Ecto neural progenitor cell (in vitro differentiated cells): ENCODE measurements around the gene CALN1.

ENCODE experiments used
- DNase-seq: peaks from one replicate; pipeline ENCODE4 v3.0.0-alpha.2; 2018; ENCODE audit warnings: low spot score

Gene CALN1

GRCh38 chr7:71793251-71793650, 618.9 kb downstream of the CALN1 start:
- no peak for DNase-seq

- no peak for DNase-seq
Measured at GRCh38 chr7:71787513-71787912, 624.6 kb downstream of the CALN1 start.

DNA sequence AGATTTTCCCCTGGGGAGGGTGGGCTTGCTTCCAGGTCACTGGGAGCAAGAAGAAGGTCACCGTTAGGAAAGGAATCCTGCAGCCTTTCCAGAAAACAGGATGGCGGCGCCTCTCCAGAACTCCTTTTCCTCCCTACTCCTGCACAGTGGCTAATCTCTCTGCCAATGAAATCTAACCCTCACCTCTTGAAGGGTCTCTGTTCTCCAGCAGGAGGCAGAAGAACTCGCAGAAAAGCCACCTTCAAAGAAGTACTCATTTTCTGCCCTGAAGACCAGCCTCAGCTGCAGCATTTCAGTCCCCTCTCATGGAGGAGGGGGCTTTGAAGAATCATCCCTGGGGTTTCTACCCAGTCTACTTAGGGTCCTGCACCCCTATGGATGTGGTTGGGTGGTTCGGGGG, 626.9 kb downstream of the CALN1 start:
- peak; percentile 19 for DNase-seq

DNA sequence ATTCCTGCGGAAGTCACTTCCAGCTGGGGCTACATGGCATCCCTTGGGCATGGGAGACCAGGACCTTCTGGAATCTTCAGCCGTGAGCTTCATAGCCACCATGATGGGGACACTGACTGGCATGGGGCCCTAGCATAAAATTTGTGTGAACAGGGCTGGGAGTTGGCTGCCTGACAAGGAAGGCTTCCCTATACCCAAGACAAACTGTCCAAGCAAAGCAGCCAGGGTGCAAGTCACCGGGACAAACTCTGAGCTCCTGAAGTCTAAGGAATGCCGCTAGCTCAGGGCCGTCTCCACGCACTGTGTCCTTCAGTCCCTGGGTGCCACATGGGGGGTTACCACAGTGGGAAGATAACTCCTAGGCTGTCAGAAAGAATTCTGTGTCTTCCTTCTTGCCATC, 627.4 kb downstream of the CALN1 start:
- no peak for DNase-seq

DNA sequence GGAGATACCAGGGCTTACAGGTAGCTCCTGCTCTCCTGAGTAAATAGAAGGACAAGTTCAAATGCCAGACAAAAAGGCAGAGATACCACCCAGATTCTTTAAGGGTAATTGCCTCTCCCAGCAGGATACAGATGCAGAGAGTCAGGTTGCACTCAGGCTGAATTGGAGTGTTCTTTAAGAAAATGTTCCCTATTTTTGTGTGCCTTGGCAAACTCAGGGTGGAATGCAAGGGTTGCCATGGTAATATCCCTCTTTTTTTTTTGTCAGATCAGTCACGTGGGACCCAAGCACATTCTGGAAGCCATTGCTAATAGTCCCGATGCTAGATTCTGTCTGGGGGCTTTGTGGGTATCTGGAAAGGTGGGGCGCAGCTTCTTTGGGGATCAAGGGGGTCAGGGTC, 628.0 kb downstream of the CALN1 start:
- DNase-seq: peak; percentile 29

GRCh38 chr7:71783779-71784178, 628.4 kb downstream of the CALN1 start:
- DNase-seq: peak; percentile 15

DNA sequence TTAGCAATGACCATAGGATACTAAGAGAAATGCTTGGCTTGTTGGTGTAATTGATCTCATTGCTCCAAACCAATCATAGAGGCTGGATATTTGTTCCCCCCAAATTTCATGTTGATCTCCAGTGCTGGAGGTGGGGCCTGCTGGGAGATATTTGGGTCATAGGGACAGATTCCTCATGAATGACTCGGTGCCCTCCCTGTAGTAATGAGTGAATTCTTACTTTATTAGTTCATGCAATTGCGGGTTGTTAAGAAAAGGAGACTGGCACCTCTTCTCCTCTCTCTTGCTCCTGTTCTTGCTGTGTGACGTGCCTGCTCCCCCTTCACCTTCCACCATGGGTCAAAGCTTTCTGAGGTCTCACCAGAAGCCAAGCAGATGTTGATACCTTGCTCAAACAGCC, 630.1 kb downstream of the CALN1 start:
- DNase-seq: no peak

DNA sequence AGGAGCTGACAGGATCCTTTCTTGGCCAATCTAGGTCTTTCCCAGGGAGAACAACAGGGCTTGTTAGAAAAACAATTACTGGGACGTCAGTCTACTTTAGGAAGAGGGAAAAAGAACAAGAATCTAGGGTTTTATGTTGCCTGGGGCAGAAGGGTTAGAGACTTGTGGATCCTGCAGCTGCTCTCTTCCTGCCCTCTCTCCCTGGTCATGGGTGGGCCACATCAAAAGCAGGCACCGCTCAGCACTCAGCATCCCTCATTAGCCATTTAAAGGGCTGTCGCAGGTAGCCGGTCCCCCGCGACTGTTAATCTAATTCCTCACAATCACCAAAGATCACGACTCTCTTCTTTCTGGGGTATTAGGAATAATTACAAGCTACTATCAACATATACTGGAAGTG, 631.9 kb downstream of the CALN1 start:
- DNase-seq: no peak

DNA sequence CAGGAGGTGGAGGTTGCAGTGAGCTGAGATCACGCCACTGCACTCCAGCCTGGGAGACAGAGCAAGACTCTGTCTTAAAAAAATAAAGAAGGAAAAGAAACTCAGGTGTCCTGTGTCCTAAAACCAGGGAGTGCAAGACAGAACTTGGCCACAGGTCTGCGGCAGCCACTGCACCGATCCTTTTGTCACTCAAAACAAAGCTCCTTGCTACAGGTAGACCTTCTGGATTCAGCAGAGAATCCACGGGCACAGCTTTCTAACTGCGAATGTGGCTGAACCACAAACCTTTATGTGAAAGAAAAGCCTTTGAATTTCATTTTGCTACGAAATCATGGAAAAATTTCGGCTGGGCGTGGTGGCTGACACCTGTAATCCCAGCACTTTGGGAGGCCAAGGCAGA, 634.9 kb downstream of the CALN1 start:
- DNase-seq: no peak

DNA sequence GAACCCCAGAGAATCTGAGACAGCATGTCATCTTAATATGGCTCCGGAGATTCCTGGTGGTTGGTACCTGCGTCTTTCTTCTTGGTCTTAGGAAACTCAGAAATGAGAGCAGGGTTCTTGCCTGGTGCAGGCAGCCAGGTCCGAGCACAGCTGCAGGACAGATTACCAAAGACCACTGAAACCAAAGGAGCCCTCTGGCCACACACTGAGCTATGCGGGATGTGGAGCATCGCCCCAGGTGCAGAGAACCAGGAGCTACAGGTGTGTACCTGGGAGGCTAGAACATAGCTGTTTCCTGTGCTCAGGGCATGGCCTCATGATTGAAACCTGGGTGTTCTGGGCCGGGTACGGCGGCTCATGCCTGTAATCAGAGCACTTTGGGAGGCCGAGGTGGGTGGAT, 635.4 kb downstream of the CALN1 start:
- DNase-seq: no peak

GRCh38 chr7:71775648-71776047, 636.5 kb downstream of the CALN1 start:
- DNase-seq: no peak

DNA sequence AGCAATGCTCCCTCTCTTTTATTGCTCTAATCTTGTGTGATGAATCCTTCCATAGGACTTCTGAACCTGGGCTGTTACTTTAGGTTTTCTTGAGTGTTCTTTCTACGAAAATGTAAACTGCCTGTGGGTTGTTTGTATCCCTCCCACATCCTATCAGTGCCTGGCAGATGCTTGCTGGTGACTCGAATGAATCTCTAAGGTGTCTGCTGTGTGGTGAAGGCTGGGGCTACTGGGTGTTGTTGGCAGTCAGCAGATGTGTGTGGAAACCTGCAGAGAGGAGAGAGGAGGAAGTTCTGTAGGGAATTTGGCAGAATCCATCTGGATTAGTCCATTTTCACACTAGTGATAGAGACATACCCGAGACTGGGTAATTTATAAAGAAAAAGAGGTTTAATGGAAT, 639.4 kb downstream of the CALN1 start:
- DNase-seq: no peak

- no peak for DNase-seq
Measured at GRCh38 chr7:71770269-71770907, 641.8 kb downstream of the CALN1 start.

- DNase-seq: no peak
Measured at GRCh38 chr7:71769326-71769725, 642.8 kb downstream of the CALN1 start.

GRCh38 chr7:71768450-71768849, 643.7 kb downstream of the CALN1 start:
- DNase-seq: no peak

GRCh38 chr7:71766016-71766415, 646.1 kb downstream of the CALN1 start:
- no peak for DNase-seq

DNA sequence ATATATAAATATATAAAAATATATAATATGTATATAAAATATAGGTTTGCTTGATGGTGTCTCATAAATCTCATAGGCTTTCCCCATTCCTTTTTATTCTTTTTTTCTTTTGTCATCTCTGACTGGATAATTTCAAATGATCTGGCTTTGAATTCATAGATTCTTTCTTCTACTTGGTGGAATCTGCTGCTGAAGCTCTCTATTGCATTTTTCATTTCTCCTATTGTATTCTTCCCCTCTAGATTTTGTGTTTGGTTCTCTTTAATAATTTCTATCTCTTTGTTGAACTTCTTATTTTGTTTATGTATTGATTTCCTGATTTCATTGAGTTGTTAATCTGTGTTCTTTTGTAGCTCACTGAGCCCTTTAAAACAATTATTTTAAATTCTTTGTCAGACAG, 650.8 kb downstream of the CALN1 start:
- no peak for DNase-seq

- no peak for DNase-seq
Measured at GRCh38 chr7:71754828-71755227, 657.3 kb downstream of the CALN1 start.

DNA sequence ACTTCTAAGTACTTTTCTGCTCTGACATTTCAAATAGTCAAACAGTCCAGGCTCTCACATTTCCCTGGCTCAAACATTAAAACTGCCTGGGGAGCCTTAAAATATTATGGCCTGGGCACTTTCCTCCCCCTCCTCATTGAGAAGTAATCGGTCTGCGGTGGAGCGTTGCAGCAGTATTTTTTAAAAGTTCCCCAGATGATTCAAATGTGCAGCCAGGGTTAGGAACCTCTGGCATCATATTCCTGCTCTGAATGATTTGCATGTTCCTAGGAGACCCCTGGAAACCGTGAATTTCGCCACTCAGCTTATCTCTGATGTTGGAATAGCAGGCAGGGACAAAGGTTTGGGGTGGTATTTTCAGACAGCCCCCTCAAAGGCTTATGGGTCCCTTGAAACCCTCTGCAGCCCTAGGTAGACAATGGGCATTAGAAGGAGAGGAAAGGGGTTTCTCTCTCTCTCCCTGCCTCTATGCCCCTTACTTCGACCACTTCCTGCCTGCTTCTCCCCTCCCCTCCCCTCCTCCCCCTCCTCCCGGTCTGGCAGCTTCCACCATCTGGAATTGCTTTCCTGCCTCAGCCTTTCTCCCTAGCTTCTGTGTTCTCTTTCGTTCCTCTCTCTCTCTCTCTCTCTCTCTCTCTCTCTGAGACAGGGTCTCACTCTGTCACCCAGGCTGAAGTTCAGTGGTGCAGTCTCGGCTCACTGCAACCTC, 658.0 kb downstream of the CALN1 start:
- no peak for DNase-seq

GRCh38 chr7:71753236-71753635, 658.9 kb downstream of the CALN1 start:
- DNase-seq: no peak

GRCh38 chr7:71752171-71752935, 659.8 kb downstream of the CALN1 start:
- peak; percentile 88 for DNase-seq

GRCh38 chr7:71750290-71750689, 661.8 kb downstream of the CALN1 start:
- DNase-seq: no peak

- no peak for DNase-seq
Measured at GRCh38 chr7:71746006-71746405, 666.1 kb downstream of the CALN1 start.
